Activated T-cell treated with anti-CD3 and anti-CD28 coated beads for 24 hours (primary cell): ENCODE measurements around the gene KCNC2.

Experiments used
- DNase-seq: peaks from one replicate; pipeline ENCODE4 v3.0.0-alpha.2; 2020; ENCODE audit warnings: low read depth

KCNC2 gene

GRCh38 chr12:75161488-75161887 is 48.2 kb downstream of the KCNC2 start:
- no peak for DNase-seq

DNA sequence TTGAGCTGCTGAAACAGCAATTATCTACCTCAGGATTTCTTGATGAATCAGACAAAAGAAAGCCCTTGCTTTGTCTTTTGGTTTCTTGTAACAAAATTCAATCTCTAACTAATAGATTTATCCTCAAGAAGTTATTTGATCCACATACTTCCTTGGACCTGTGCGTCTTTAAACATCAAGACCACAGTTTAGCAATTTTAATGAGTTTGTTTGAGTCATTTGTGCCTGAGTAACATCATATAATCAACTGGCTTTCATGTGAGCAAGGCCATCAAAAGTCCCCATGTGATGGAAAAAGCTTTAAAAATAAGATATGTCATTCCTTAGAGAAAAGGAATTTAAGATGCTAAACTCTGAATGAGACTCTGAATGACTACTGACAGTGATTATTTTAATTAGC is 52.3 kb downstream of the KCNC2 start:
- DNase-seq = no peak

- DNase-seq = no peak
Measured at GRCh38 chr12:75155962-75156361, 53.7 kb downstream of the KCNC2 start.

DNA sequence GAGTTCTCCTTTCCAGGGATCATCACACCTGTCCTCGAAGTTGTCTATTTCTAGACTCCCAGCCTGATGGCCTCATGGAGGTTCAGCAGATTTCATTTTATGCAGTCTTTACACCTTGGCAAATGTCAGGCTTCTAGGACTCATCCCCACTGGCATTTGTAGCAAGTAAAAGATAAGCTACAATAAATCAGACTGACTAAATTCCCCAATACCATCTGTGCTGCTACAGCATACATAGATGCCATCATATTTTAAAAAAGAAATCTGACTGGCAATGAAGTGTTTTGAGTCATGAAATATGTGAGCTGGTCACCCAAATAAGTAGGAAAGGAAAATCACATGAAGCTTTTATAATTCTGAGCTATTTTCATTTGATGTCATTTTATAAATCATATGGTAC is 55.3 kb downstream of the KCNC2 start:
- DNase-seq = no peak

DNA sequence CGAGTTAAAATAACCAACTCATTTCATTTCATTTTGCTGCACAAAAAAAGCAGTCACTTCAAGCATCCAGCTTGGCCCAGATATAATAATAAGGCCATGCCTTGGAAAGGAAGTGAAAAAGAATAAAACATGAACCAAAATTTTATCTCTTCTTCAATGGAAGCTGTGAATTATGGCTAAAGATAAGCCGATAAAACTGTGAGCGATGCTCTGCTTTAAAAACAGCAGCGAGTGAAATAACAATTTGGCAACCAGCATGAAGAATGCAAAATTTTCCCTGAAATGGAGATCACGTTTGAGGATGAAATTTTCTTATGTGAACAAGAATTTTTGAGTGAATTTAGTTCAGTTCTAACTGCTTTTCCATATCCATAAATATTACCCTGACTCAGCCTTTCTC is 70.4 kb downstream of the KCNC2 start:
- no peak for DNase-seq

DNA sequence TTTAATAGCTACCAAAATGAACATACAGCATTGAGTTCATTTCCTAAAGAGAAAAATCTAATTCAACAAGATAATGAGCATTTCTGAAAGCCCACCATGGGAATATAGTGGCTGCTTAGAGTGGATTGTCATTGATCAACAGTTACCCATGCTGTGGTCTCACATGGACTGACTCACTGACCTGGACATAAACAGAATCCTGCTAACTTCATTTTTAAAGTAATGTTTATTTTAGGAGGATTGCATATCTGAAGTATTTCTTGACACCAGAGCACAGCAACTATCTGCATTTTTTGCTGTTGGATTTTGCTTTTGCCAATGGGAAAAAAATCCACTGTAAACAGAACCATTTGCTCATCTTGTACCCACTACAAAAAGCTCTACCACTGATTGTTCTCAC is 71.7 kb downstream of the KCNC2 start:
- no peak for DNase-seq

DNA sequence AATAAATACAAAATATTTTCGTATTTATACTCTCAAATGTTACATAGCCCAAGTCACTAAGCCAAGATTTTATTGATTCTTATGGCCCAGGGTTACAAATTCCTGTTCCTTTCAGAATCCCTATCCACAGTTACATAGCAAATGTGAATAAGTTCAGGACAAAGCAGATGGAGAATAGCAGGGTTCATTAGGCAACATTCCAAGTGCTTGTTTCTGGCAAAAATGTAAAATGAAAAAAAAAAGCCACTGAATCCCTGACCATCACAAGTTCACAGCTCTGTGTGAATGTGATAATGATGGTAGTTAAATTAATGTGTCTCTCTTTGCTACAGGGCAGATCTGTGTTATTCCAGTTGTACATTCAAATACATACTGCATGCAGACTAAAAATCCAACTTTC is 74.6 kb downstream of the KCNC2 start:
- no peak for DNase-seq

GRCh38 chr12:75130811-75131210 is 78.8 kb downstream of the KCNC2 start:
- DNase-seq = no peak

DNA sequence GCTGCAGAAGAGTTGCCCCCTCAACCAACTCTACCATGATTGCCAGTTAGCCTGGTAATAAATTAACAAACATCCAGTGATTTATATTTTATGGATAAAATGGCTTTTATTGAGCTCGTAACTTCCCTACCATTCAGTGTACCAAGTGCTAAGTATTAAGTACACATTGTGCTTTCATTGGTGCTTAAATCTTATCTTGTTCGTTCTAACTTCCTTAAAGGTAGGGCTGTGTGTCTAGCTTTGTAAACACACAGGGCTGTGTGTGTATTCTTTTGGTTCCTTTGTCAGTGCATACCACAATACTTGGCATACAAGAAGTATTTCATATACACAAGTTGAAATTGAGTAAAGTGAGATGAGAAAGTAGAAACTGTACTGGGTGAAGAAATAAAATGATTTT is 80.4 kb downstream of the KCNC2 start:
- no peak for DNase-seq

DNA sequence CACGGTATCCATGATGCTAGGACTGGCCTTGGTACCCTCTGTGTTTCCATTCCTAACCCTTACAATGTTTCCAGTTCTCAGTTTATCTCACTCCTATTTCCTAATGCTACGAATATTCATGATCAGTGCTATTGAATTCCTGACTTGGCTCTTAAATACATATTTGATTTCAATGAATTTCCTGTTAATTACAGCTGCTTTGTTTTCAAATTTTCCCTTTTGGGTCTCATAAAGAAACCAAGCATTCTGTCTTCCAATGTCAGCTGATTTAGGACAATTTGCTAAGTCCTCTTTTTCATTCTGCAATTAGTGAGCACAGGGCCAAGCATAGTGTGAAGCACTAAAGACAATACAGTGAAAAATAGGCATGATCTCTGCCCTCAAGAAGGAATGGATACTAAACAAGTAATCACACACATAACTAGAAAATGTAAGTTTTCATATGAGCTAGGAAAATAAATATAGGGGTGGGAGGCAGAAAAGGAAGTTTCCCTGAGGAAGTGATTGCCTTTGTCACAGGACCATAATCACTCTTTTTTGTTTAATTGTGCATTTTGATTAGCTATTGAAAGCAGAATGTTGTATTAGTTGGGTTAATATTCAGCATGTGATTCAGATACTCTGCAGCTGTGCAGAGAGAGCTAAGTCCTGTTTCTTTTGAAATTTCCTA is 88.5 kb downstream of the KCNC2 start:
- DNase-seq = no peak

DNA sequence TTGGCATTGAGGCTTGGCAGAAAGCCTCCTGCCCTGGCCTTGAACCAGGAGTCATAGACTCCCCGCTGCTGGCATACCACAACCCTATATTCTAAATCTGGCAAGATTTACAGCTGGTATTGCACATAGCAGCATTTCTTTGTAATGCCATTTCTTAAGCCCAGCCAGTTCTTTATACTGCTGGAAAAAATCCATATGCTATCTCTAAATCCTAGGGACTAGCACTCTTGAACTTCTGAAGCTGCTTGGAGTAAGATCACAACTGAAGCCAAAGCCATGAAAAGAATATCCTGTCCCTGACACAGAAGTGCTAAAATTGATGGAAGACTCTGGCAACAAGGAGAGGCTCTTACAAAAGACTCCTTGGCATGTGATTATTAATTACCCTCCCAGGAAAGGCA is 89.3 kb downstream of the KCNC2 start:
- DNase-seq = no peak

GRCh38 chr12:75116646-75117198 is 92.9 kb downstream of the KCNC2 start:
- DNase-seq = no peak

DNA sequence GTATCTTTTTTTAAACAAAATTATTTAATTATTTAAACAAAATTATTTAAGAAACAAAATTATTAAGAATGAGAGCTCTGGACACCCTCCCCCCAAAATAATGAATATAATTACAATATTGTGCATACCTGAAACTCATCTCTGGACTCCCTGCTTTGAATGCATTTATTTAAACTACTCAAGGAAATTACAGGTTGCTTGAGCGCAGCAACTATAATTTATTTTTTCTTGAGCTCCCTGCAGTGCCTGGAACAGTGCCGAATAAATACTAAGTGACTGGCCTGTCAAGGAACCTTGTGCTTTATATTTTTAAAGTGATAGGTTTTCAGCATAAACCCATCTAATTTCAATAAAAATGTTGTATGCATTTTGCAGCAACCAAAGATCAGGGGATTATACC is 93.9 kb downstream of the KCNC2 start:
- DNase-seq = no peak

GRCh38 chr12:75103822-75104221 is 105.8 kb downstream of the KCNC2 start:
- no peak for DNase-seq

GRCh38 chr12:75101781-75102180 is 107.9 kb downstream of the KCNC2 start:
- DNase-seq = no peak

DNA sequence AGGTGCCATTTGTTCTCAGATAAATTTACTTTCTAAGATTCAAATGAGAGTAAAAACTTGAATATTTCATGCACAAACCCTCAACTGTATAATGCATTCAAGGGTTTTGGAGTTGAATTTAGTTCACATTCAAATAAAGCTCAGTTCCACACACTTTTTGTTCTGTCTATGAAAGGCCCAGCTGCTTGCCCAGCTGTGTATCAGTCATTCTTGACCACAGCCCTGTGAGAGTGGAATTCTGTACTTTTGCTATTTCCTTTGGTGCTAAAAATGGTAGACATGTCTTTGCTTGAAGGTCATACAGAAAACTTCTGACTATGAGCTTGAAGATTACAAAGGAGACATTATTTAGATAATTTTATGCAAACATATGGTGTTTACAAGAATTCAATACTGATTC is 110.4 kb downstream of the KCNC2 start:
- no peak for DNase-seq

GRCh38 chr12:75097003-75097402 is 112.6 kb downstream of the KCNC2 start:
- no peak for DNase-seq

GRCh38 chr12:75087654-75088053 is 122.0 kb downstream of the KCNC2 start:
- no peak for DNase-seq

DNA sequence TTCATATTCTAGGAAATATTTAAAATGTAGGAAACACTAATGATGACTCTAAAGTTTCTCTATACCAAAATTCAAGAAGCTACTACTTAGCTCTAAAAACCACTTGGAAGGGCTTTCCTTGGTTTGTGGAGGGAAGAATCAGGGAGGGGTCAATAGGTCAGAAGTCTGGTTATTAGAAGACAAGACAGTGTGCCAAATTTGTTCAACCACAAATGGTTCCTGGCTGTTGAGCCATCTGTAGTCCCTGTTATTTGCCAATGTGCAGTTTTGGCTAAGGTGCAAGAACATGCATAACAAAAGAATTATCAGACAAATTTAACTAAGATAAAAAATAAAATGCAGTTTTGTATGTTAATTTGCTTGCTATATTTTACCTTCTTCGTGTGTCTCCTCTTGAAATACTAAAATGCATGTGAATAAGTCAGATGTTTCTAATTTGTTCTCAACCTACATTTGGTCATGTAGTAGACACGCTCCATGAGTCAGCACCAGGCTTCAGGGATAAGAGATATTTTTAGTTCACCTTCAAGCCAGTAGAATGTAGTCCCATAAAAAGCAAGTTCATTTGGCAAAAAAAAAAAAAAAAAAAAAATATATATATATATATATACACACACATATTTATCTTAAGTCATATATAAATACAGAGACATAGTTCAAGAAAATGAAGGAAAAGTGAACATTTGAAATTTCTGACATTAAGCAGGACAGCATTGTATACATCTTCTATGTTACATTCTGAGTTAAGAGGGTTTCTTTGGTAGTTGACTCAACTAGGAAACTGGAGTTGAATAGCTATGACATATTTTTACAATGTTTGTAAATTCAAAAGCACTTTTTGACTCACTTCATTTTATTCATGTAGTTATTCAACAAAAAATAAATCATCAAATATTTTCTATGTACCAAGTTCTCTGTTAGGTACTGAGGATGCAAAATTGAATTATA is 123.3 kb downstream of the KCNC2 start:
- DNase-seq = no peak

DNA sequence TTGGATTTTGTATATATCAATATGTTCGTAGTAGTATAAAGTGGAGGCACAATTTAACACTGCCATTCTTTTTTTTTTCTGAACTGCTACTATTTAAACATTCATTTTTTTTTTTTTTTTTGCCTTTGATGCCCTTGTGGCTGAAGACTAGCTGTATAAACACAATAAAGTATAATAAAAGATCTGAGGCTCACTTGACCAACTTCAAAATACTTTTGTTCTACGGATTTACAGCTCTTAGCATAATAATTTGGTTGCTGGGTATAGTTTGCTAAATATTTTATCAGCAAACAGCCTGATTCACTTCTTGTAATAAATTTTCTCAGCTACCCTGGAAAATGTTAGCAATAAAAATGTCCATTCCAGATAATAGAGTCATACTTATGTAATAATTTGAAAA is 128.3 kb downstream of the KCNC2 start:
- DNase-seq = no peak

DNA sequence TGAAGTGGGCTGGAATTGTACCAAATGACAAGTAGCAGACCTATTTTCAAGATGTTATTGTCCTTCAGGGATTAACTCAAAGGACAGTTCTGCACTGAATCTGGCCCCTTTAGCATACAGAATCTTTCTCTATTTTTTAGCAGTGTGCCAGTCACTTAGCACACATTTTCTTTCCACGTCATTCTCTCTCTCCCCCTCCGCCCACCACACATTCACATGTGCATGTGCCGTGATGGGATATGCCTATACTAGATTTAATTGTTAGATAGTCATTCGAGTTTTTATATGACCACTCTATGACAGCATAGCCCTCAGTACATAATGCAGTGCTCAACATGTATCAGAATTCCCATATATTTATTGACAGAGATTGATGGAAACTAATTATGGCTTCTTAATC is 129.1 kb downstream of the KCNC2 start:
- DNase-seq = no peak

DNA sequence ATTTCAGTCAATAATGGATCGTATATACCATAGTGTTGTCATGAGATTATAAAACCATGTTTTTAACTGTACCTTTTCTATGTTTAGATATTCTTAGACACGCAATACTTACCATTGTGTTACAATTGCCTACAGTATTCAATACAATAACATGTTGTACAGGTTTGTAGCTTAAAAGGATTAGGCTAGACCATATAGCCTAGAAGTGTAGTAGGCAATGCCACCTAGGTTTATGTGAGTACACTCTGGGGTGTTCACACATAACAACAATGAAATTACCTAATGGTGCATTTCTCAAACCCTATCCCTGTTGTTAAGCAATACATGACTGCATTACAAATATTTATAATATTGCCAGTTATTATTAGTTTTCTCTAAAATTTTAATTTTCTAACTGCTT is 144.2 kb downstream of the KCNC2 start:
- no peak for DNase-seq

- DNase-seq = no peak
Measured at GRCh38 chr12:75062691-75063090, 146.9 kb downstream of the KCNC2 start.
